ENCODE results near the gene NPNT.
"Not testable (repeated sequence)": the region's sequence is repeated elsewhere in the genome, so short reads cannot be mapped to it uniquely, and the experiment has no call there.

NPNT gene, protein sequence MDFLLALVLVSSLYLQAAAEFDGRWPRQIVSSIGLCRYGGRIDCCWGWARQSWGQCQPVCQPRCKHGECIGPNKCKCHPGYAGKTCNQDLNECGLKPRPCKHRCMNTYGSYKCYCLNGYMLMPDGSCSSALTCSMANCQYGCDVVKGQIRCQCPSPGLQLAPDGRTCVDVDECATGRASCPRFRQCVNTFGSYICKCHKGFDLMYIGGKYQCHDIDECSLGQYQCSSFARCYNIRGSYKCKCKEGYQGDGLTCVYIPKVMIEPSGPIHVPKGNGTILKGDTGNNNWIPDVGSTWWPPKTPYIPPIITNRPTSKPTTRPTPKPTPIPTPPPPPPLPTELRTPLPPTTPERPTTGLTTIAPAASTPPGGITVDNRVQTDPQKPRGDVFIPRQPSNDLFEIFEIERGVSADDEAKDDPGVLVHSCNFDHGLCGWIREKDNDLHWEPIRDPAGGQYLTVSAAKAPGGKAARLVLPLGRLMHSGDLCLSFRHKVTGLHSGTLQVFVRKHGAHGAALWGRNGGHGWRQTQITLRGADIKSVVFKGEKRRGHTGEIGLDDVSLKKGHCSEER

DNA sequence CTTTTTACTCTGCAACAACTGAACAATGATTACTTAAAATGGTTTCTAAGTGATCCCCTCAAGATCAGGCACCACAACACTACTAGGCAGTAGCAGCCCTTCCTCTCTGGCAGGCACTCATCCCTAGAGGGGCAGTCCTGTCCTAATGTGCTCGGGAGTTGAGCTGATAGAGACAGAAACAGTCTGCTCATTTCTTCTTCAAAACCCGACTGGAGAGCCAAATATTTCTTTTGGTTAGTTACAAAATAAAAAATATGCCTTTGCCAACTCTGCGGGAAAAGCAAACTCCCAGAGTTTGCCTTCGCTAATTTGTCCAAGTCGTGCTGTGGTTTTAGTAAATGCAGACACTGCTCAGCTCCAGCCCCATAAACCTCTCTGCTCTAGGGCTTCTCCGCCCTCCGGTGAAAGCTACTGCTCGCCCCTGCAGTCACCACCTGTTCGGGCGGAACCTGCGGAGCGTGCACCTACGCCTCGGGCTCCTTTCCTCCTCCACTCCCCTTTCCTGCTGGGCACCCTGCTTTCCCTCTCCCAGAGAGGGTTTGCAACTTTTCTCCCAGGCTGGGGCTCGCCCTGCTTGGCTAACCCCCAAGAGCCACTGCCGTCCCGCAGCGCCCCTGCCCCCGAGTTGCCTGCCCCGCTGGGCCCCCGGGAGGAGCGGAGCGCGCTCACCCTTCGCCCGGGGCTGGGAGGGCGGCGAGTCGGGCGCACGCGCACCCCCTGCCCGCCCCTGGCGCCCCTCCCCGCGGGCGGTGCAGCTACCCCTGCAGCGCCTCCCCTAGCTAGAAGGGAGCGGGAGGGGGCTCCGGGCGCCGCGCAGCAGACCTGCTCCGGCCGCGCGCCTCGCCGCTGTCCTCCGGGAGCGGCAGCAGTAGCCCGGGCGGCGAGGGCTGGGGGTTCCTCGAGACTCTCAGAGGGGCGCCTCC, at the start of gene NPNT:
TSS of gene NPNT (plus strand) at position 812 of the 923 bp plus-strand sequence. CDS start 182 bp downstream, outside the sequence.
- no peak for DNase-seq

DNA sequence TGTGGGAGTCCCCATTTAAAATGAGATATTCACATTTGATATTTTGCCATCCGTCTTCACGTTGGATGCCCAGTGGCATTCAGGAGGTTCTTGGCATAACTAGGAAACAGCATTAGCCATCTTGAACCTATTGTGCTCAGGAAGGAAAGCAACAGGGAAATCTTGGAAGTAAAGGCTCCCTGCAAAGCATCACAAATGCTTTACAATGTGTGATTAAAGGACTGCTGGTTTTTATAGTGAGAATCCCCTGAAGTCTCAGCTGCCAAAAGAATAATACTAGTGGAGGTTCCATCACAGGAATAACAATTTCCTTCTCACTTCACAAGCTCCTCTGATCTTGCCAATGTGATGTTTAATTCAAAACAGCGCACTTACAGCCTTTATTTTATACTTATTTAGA, 49.7 kb upstream of the NPNT start:
- no peak for DNase-seq

DNA sequence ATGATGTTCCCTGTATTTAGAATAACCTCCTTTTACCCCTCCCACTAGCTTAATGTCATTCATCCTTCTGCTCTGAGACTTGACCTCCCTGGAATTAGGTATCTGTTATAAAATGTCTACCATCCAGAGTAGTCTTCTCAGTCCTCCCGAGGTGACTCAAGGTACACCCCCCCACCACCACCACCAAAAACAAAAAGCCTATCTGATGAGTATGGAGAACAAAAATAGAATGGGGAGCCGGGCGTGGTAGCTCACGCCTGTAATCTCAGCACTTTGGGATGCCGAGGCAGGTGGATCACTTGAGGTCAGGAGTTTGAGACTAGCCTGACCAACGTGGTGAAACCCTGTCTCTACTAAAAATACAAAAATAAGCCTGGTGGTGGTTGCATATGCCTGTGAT, 46.9 kb upstream of the NPNT start:
- not testable (repeated sequence) for DNase-seq

DNA sequence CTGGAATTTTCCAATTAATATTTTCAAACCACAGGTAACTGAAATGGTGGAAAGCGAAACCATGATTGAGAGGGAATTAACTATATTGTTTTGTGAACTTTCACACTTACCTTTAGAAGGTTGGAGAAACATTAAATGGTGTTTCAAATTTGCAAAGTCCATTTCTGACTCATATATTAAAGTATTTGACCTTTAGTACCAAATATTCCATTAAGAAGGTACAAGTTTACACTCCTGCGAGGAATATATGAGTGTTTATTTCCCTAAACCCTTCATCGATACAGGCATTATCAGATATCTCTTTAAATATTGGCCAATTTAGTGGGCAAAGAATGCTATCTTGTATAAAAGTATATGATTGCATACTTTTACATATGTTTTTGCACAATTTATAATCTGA, 44.1 kb upstream of the NPNT start:
- no peak for DNase-seq

DNA sequence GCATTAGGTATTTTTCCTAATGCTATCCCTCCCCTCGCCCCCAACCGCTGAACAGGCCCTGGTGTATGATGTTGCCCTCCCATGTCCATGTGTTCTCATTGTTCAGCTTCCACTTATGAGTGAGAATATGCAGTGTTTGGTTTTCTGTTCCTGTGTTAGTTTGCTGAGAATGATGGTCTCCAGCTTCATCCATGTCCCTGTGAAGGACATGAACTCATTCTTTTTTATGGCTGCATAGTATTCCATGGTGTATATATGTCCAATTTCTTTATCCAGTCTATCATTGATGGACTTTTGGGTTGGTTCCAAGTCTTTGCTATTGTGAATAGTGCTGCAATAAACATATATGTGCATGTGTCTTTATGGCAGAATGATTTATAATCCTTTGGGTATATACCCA, 43.0 kb upstream of the NPNT start:
- DNase-seq = not testable (repeated sequence)

DNA sequence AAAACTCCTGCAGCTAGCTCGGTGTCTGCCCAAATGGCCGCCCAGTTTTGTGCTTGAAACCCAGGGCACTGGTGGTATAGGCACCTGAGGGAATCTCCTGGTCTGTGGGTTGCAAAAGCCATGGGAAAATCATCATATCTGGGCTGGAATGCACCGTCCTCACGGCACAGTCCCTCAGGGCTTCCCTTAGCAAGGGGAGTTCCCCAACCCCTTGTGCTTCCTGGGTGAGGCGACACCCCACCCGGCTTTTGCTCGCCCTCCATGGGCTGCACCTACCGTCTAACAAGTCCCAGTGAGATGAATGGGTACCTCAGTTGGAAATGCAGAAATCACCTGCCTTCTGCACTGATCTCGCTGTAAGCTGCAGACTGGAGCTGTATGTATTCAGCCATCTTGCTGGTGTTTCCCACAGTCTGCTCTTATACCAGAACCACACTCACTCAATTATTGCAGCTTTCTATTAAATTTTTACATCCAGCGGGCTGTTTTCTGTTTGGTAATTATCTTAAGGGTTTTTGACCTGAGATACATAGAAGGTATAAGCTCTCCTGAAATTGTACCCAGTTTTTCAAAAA, 36.7 kb upstream of the NPNT start:
- no peak for DNase-seq

DNA sequence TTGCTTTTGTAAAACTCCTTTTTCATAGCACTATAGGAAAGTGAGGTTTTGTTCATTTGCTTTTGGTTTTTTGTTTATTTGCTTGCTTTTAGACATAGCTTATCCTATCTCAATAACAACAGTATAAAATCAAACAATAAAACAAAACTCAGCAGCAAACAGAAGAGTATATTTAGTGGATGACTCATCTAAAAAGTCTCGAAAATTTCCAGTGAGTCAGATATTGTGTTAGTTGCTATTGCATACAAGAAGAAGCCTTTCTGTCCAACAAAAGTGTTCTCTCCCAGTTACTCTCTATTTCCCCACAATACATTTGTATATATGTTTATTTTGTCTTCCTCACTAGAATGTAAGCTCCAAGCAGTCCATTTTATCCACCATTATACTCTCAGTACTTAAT, 36.0 kb upstream of the NPNT start:
- DNase-seq = no peak

DNA sequence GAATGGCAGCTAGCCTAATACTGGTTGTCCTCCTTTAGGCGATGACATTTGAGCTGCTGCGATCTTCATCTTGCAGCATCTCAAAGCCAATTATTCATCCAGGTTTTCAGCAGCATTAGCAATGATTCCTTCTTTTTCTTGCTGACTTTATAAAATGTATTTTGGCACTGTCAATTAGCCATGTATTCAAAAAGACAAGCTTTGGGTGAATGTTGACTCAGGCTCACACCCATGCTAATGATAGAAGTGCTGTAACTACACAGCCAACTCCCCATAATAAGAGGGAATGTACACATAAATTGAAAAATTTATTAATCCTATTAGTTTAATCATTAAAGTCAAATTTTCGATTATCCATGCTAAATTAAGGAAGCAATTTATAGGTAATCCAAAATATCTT, 24.3 kb upstream of the NPNT start:
- DNase-seq = no peak

DNA sequence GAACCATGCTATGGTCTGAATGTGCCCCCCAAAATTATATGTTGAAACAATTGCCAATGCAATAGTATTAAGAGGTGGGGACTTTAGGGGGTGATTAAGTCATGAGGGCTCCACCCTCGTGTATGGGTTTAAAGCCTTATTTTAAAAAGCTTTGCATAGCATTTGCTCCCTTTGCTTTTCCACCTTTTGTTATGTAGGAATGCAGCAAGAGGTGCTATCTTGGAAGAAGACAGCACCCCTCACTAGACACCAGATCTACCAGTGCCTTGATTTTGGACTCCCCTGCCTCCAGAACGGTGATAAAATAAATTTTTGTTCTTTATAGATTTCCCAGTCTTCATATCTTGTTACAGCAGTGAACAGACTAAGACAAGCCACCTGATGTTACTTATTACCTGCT, 23.3 kb upstream of the NPNT start:
- no peak for DNase-seq

DNA sequence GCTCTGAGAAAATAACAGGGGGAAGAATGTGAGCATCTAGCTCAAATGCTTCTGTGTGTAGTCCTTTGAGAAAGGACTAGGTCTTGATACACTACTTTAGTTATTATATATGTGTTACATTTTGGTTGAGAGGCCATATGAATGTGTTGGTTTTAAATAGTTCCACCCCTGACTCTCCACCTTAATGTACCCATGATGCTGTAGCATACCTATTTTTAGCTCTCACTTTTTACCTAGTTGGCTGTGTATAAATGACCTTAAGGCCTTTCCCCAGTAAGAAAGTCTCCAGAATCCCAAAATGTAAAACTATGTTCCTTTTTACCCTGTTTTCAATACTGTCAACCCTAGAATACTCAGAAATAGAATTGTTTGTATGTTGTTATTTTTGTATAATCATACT, 20.0 kb upstream of the NPNT start:
- no peak for DNase-seq

DNA sequence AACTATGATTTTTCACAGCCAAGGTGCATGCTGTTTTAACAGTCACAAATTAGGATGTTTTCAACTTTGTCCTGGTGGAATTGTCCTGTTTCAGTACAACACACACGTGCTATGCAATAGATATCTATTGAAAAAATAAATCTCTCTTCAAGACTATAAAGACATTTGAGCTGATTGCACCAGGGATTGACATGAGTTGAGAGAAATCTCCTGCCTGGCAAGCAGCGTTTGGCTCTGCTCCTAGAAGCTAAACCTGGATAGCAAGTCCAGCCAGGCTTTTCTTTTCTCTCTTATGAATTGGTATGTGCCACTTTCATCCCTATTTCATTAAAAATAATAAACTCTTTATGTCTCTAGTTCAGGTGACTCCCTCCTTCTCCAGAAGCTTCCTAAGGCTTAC, 16.6 kb upstream of the NPNT start:
- DNase-seq = no peak

DNA sequence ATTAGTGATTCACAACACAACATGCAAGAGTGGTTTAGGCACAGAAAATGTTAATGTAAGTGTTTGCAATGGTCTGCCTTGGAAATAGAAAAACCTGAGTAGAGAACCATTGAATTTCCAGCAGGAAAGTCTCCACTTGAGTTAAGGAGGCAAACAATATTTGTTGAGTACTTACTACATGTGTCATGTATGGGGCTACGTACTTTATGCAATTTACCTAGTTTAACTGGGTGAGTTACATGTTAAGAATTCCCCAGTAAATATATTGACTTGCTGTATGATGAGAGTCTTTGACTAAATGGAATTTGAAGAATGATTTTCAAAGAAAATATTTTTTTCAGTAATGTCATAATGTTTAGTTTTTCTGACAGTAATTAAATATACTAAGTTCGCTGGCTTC, 7.8 kb upstream of the NPNT start:
- DNase-seq = no peak

DNA sequence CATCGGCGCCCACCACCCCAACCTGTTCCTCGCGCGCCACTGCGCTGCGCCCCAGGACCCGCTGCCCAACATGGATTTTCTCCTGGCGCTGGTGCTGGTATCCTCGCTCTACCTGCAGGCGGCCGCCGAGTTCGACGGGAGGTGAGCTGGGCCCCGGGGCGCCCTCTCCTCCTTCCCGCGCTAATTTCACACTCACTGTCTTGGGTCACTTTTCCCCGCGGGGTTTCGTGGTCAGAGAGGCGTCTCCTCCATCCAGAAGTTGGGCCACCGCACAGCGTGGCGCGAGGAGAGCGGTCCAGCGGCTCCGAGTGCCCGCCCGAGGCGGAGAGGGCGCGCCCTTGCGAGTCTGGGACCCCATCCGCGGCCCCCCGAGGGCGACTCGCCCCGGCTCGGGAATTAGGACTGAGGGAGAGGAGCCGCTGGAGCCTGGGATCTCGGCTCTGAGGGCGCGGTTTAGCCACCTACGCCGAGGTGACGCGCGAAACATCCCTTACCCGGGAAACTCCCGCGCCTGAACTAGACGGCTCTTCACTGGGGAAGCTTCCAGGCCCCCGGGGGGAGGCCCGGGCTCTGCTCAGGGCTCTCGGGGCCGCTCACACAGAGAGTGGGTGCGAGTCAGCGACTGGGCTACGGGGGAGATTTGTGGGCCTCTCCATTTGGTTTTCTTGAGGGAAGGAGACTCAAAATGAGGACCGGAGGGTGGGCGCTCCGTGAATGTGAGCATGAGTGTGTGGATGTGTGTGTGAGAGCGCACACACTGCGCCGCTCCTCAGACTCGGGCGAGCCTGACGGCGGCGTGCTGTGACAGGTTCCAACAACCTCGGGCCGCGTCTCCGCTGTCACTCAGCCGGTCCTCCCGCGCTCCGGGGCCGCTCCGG, 551 bp downstream of the NPNT start:
- no peak for DNase-seq

DNA sequence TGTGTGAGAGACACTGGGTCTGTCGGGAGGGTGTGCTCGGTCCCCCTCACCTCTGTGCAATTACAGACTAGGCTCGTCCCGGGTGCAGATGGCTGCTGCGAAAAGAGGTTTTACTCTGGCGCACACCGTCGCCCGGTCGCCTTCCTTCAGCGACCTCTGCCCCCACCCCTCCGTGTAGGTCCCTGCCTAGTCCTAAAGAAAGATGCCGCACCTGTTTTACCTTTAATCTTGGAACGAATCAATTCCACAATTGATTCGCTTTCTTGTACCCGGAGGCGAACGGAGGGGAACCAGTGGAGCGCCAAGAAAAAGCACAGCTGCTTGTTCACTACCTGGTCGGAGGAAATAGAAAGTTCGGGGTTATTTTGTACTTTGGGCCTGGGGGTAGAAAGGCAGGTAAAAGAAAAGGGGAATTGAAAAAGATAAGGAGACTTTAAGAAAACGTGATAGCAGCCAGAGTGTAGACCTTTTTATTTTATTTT, 1.2 kb downstream of the NPNT start:
- no peak for DNase-seq

DNA sequence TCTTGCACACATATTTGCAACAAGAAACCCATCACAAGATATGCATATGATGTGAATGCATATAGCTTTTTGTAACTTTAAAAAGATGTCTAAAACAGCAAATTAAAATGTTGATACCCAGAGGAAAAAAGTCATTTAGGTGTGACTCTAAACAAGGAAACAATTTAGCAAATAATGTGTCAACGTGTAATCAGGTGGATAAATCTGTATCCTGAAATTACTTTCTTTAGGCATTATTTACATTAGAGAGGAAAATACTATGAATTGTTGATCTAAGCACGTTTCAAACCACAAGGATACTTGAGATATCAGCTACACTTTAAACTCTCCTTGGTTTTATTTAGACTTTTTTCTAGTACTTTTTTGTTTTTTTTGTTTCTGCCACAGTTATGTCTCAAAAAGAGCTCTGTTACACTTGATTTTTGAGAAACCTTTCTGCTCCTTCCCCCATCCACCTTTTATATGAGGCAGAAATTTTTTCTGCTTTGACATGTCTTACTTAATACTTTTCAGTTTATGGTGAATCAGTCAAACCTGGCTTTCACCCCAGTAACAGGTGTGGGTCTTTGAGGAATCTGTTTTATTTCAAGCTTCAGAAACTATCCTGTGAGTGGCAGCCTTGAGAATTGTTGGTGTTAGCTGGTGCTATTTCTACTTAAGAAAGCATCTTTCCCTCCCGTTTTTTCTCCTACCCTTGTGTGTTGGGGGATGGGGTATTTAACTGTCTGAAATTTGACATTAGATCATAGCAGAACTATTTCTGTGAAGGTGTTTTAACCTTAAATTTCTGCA, 1.9 kb downstream of the NPNT start:
- no peak for DNase-seq

DNA sequence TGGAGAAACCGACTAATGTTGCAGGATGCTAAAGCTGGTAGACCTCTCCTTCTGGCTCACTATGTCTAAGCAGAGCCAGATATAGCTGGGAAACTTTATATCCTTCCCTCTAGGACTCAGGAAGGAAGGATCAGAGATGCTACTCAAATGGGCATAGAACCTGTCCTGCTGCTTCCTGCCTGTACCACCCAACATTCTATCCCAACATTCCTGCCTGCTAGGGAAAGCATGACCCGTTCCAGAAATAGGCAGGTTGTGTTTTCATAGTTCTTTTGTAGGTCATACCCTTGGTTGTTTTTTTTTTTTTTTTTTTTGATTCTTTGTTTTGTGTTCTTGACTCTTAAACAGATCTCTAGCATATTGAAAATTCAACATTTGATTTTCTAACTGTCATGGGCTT, 5.3 kb downstream of the NPNT start:
- no peak for DNase-seq

DNA sequence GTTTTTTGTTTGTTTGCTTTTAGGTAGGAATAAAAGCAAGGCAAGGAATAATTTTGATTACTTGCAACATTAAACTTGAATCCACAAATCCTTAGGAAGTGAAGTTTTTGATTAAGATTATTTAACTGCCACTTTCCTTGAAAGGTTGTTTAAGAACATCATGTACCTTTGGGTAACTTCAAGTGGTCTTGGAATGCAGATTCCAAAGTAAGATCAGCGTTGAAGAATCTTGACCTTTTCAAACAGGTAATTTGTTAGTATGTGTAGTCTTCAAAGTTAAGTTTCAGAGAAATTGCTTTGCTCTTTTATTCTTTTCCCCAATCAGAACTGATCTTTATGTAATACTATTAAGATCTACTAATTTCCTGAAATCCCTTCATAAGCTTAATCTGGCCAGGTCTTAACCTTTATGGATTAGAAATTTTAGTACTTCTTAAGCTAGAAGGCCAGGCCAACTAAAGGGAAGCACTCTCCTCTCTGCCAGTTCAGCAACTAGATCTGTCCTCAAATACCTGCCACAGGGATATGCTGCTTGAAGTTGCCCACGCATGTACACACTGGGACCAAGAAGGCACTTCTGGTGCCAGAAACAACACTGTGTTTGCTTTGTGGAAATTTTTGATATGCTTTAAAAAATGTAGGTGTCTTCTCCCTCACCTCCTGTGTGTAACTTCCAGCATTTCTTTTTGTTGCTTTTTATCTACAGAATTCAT, 7.4 kb downstream of the NPNT start:
- no peak for DNase-seq

DNA sequence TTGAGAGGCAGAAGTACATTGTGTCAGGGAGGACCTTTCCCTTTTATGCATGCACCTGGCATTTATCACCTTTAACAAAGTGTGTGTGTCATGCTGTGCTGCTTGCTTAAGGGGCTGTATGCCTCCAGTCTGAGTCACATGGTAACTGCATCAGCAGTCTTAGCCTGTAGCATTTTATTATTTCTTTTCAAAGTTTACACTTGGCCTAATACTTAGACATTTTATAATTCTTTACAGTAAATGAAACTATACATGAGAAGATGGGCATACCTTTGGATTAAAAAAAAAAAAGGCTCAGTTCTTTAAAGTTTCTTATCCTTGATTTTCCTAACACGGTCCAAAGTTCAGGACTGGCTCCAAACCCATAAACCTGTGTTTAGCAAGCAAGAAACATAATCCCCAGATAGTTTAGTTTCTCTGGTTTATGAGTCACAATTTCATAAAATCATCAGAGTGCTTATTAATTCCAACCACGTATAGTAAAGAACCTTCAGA, 14.6 kb downstream of the NPNT start:
- DNase-seq = no peak

DNA sequence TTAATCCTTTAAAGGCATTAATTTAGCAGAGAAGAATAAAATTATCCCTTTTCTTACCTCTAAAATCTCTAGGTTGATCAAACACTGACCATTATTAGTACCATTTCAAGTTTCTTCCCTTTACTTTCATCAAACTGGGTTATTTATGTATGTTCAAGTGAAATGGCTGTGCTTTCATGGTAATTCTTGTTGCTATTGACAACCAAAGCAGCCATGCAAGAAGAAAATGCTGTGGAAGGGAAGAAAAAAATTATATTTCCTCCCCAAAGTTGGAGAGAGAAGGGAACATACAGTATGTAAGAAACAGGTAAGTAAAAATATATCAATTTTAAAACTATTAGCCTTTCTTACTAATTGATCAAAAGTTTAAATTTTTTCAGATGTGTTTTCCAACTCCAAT, 16.2 kb downstream of the NPNT start:
- no peak for DNase-seq

DNA sequence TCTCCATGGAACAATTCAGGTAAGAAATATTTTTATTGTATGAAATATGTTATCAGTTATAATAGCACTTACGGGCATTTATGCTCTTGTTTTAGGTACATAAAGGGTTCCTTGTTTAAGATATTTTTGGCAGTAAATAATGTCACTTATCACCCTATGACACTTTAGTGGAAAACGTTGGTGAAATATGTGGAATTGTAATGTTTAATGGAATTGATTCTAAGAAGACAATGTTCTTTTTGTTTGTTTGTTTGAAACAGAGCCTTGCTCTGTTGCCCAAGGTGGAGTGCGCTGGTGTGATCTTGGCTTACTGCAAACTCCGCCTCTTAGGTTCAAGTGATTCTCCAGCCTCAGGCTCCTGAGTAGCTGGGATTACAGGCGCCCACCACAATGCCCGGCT, 17.4 kb downstream of the NPNT start:
- DNase-seq = no peak
